ENCODE data around the gene FLRT1.

The FLRT1 gene

DNA sequence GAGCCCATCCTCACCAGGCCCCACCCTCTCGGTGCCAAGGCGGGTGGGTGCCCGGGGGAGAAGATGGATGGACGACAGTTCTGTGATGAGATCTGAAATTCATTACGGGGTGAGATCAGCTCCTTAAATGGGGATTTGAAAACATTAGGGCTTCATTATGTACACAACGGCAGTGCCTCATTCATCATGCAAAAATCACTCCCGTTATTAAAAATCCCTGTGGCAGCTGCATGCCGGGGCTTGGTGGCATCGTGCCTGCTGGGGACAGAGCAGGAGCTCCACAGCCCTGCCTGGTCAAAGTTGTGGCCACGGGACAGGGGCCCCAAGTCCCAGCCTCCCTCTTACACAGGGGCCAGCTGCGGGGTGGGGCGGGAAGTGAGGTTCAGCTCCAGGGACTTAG is 29.3 kb upstream of the FLRT1 start:
- H3K27me3 ChIP-seq (ENCODE audit: control insufficient read depth in 2 of 2, insufficient read depth in 2 of 2, low read length in 2 of 2) = peaks cover 0 to 6% of the 10 kb centered on the region in 2 donors
- H3K36me3 ChIP-seq (ENCODE audit: control insufficient read depth in 2 of 2, insufficient read depth in 2 of 2, low read length in 2 of 2) = no peaks in the 10 kb centered on the region
- no peak overlapping the region for H3K9ac ChIP-seq (ENCODE audit: low read depth in 1 of 2, low read length in 2 of 2)
- no peaks in the 10 kb centered on the region for H3K9me3 ChIP-seq (ENCODE audit: control insufficient read depth in 2 of 2, low read length in 2 of 2)
- H3K4me3 ChIP-seq (ENCODE audit: low read length in 2 of 2) = no peak overlapping the region
- H3K27ac ChIP-seq (ENCODE audit: low read depth in 2 of 2, low read length in 2 of 2) = no peak overlapping the region
- peaks cover 0 to 15% of the 10 kb centered on the region in 2 donors for H3K4me1 ChIP-seq (ENCODE audit: control insufficient read depth in 2 of 2, insufficient read depth in 2 of 2, low read length in 2 of 2)

DNA sequence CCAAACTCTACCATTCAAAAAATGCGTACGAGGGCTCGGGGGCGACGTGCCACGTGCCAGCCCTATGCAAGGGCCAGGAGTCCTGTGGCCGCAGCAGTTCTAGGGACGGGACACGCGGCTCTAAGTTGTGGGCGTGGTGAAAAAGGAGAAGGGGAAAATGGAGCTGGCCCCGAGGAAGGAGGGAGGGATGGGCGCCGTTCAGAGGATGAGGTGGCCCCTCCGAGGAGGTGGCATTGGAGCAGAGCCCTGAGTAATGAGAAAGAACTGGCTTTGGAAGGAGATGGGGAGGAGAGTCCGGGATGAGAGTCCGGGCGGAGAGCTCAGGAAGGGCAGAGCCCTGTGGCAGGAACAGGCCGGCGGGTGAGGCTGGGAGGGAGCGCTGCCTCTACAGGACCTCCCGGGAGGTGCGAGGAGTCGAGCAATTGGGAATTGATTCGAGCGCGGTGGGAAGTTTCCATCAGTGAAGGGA is 28.5 kb upstream of the FLRT1 start:
- Histone ChIP-seq H3K9me3 (ENCODE audit: control insufficient read depth in 2 of 2, low read length in 2 of 2) (no peaks in the 10 kb centered on the region), H3K4me3 (ENCODE audit: low read length in 2 of 2) (peak overlapping the region; percentile 49 to 56), H3K27ac (ENCODE audit: low read depth in 2 of 2, low read length in 2 of 2) (no peak overlapping the region), H3K4me1 (ENCODE audit: control insufficient read depth in 2 of 2, insufficient read depth in 2 of 2, low read length in 2 of 2) (peaks cover 0 to 13% of the 10 kb centered on the region in 2 donors), H3K36me3 (ENCODE audit: control insufficient read depth in 2 of 2, insufficient read depth in 2 of 2, low read length in 2 of 2) (no peaks in the 10 kb centered on the region), H3K27me3 (ENCODE audit: control insufficient read depth in 2 of 2, insufficient read depth in 2 of 2, low read length in 2 of 2) (peaks cover 0 to 6% of the 10 kb centered on the region in 2 donors), H3K9ac (ENCODE audit: low read depth in 1 of 2, low read length in 2 of 2) (peak overlapping the region in 1 of 2 donors; percentile 52)

- H3K9ac ChIP-seq (ENCODE audit: low read depth in 1 of 2, low read length in 2 of 2) = peak overlapping the region in 1 of 2 donors; percentile 52
- peaks cover 0 to 6% of the 10 kb centered on the region in 2 donors for H3K27me3 ChIP-seq (ENCODE audit: control insufficient read depth in 2 of 2, insufficient read depth in 2 of 2, low read length in 2 of 2)
- H3K4me3 ChIP-seq (ENCODE audit: low read length in 2 of 2) = peak overlapping the region; percentile 49 to 56
- H3K36me3 ChIP-seq (ENCODE audit: control insufficient read depth in 2 of 2, insufficient read depth in 2 of 2, low read length in 2 of 2) = no peaks in the 10 kb centered on the region
- H3K27ac ChIP-seq (ENCODE audit: low read depth in 2 of 2, low read length in 2 of 2) = no peak overlapping the region
- no peaks in the 10 kb centered on the region for H3K9me3 ChIP-seq (ENCODE audit: control insufficient read depth in 2 of 2, low read length in 2 of 2)
- H3K4me1 ChIP-seq (ENCODE audit: control insufficient read depth in 2 of 2, insufficient read depth in 2 of 2, low read length in 2 of 2) = peaks cover 0 to 13% of the 10 kb centered on the region in 2 donors
Measured at GRCh38 chr11:64007629-64008282, 28.0 kb upstream of the FLRT1 start.

- Histone ChIP-seq H3K9ac (ENCODE audit: low read depth in 1 of 2, low read length in 2 of 2) (no peak overlapping the region), H3K27ac (ENCODE audit: low read depth in 2 of 2, low read length in 2 of 2) (no peak overlapping the region), H3K4me3 (ENCODE audit: low read length in 2 of 2) (no peak overlapping the region)
Measured at GRCh38 chr11:64008283-64008913, 27.3 kb upstream of the FLRT1 start.

GRCh38 chr11:64008914-64009633 is 26.7 kb upstream of the FLRT1 start:
- H3K27me3 ChIP-seq (ENCODE audit: control insufficient read depth in 2 of 2, insufficient read depth in 2 of 2, low read length in 2 of 2) = peaks cover 0 to 6% of the 10 kb centered on the region in 2 donors

More at GRCh38 chr11:64008283-64008913, 27.3 kb upstream of the FLRT1 start:
- peaks cover 0 to 13% of the 10 kb centered on the region in 2 donors for H3K4me1 ChIP-seq (ENCODE audit: control insufficient read depth in 2 of 2, insufficient read depth in 2 of 2, low read length in 2 of 2)
- H3K9me3 ChIP-seq (ENCODE audit: control insufficient read depth in 2 of 2, low read length in 2 of 2) = no peaks in the 10 kb centered on the region
- H3K27me3 ChIP-seq (ENCODE audit: control insufficient read depth in 2 of 2, insufficient read depth in 2 of 2, low read length in 2 of 2) = peaks cover 0 to 6% of the 10 kb centered on the region in 2 donors
- no peaks in the 10 kb centered on the region for H3K36me3 ChIP-seq (ENCODE audit: control insufficient read depth in 2 of 2, insufficient read depth in 2 of 2, low read length in 2 of 2)

GRCh38 chr11:64009710-64010109 is 26.0 kb upstream of the FLRT1 start:
- no peak overlapping the region for H3K9ac ChIP-seq (ENCODE audit: low read depth in 1 of 2, low read length in 2 of 2)
- no peaks in the 10 kb centered on the region for H3K36me3 ChIP-seq (ENCODE audit: control insufficient read depth in 2 of 2, insufficient read depth in 2 of 2, low read length in 2 of 2)
- H3K4me3 ChIP-seq (ENCODE audit: low read length in 2 of 2) = no peak overlapping the region

More at GRCh38 chr11:64008914-64009633, 26.7 kb upstream of the FLRT1 start:
- H3K4me3 ChIP-seq (ENCODE audit: low read length in 2 of 2) = no peak overlapping the region
- no peak overlapping the region for H3K9ac ChIP-seq (ENCODE audit: low read depth in 1 of 2, low read length in 2 of 2)
- peaks cover 0 to 13% of the 10 kb centered on the region in 2 donors for H3K4me1 ChIP-seq (ENCODE audit: control insufficient read depth in 2 of 2, insufficient read depth in 2 of 2, low read length in 2 of 2)
- H3K27ac ChIP-seq (ENCODE audit: low read depth in 2 of 2, low read length in 2 of 2) = no peak overlapping the region
- H3K36me3 ChIP-seq (ENCODE audit: control insufficient read depth in 2 of 2, insufficient read depth in 2 of 2, low read length in 2 of 2) = no peaks in the 10 kb centered on the region
- no peaks in the 10 kb centered on the region for H3K9me3 ChIP-seq (ENCODE audit: control insufficient read depth in 2 of 2, low read length in 2 of 2)

DNA sequence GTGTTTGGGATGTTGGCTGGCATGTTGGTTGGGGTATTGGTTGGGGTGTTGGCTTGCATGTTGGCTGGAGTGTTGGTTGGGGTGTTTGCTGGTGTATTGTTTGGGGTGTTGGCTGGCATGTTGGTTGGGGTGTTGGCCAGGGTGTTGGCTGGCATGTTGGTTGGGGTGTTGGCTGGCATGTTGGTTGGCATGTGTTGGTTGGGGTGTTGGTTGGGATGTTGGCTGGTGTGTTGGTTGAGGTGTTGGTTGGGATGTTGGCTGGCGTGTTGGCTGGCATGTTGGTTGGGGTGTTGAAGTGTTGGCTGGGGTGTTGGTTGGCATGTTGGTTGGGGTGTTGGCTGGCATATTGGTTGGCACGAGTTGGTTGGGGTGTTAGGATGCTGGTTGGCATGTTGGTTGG is 24.9 kb upstream of the FLRT1 start:
- no peak overlapping the region for H3K4me3 ChIP-seq (ENCODE audit: low read length in 2 of 2)
- H3K27ac ChIP-seq (ENCODE audit: low read depth in 2 of 2, low read length in 2 of 2) = no peak overlapping the region

More at GRCh38 chr11:64009710-64010109, 26.0 kb upstream of the FLRT1 start:
- peaks cover 0 to 6% of the 10 kb centered on the region in 2 donors for H3K27me3 ChIP-seq (ENCODE audit: control insufficient read depth in 2 of 2, insufficient read depth in 2 of 2, low read length in 2 of 2)
- H3K4me1 ChIP-seq (ENCODE audit: control insufficient read depth in 2 of 2, insufficient read depth in 2 of 2, low read length in 2 of 2) = peaks cover 0 to 13% of the 10 kb centered on the region in 2 donors
- H3K27ac ChIP-seq (ENCODE audit: low read depth in 2 of 2, low read length in 2 of 2) = no peak overlapping the region
- H3K9me3 ChIP-seq (ENCODE audit: control insufficient read depth in 2 of 2, low read length in 2 of 2) = no peaks in the 10 kb centered on the region

GRCh38 chr11:64011371-64011770 is 24.4 kb upstream of the FLRT1 start:
- peaks cover 0 to 13% of the 10 kb centered on the region in 2 donors for H3K4me1 ChIP-seq (ENCODE audit: control insufficient read depth in 2 of 2, insufficient read depth in 2 of 2, low read length in 2 of 2)
- H3K36me3 ChIP-seq (ENCODE audit: control insufficient read depth in 2 of 2, insufficient read depth in 2 of 2, low read length in 2 of 2) = no peaks in the 10 kb centered on the region
- no peak overlapping the region for H3K4me3 ChIP-seq (ENCODE audit: low read length in 2 of 2)
- H3K27ac ChIP-seq (ENCODE audit: low read depth in 2 of 2, low read length in 2 of 2) = no peak overlapping the region
- H3K27me3 ChIP-seq (ENCODE audit: control insufficient read depth in 2 of 2, insufficient read depth in 2 of 2, low read length in 2 of 2) = peaks cover 0 to 6% of the 10 kb centered on the region in 2 donors
- no peak overlapping the region for H3K9ac ChIP-seq (ENCODE audit: low read depth in 1 of 2, low read length in 2 of 2)
- H3K9me3 ChIP-seq (ENCODE audit: control insufficient read depth in 2 of 2, low read length in 2 of 2) = no peaks in the 10 kb centered on the region

More for the DNA sequence above, 24.9 kb upstream of the FLRT1 start:
- Histone ChIP-seq H3K36me3 (ENCODE audit: control insufficient read depth in 2 of 2, insufficient read depth in 2 of 2, low read length in 2 of 2) (no peaks in the 10 kb centered on the region), H3K9me3 (ENCODE audit: control insufficient read depth in 2 of 2, low read length in 2 of 2) (no peaks in the 10 kb centered on the region), H3K27me3 (ENCODE audit: control insufficient read depth in 2 of 2, insufficient read depth in 2 of 2, low read length in 2 of 2) (peaks cover 0 to 6% of the 10 kb centered on the region in 2 donors), H3K4me1 (ENCODE audit: control insufficient read depth in 2 of 2, insufficient read depth in 2 of 2, low read length in 2 of 2) (peaks cover 0 to 13% of the 10 kb centered on the region in 2 donors), H3K9ac (ENCODE audit: low read depth in 1 of 2, low read length in 2 of 2) (no peak overlapping the region)

- H3K27ac ChIP-seq (ENCODE audit: low read depth in 2 of 2, low read length in 2 of 2) = no peak overlapping the region
- no peaks in the 10 kb centered on the region for H3K36me3 ChIP-seq (ENCODE audit: control insufficient read depth in 2 of 2, insufficient read depth in 2 of 2, low read length in 2 of 2)
- no peaks in the 10 kb centered on the region for H3K4me1 ChIP-seq (ENCODE audit: control insufficient read depth in 2 of 2, insufficient read depth in 2 of 2, low read length in 2 of 2)
- H3K27me3 ChIP-seq (ENCODE audit: control insufficient read depth in 2 of 2, insufficient read depth in 2 of 2, low read length in 2 of 2) = no peaks in the 10 kb centered on the region
- no peak overlapping the region for H3K4me3 ChIP-seq (ENCODE audit: low read length in 2 of 2)
- no peak overlapping the region for H3K9ac ChIP-seq (ENCODE audit: low read depth in 1 of 2, low read length in 2 of 2)
- no peaks in the 10 kb centered on the region for H3K9me3 ChIP-seq (ENCODE audit: control insufficient read depth in 2 of 2, low read length in 2 of 2)
Measured at GRCh38 chr11:64013141-64013896, 22.4 kb upstream of the FLRT1 start.

Data from mucosa of rectum (tissue), 2 donors.